SK-N-SH (cell line): ENCODE measurements around the gene TXNDC16. TPM values are rescaled to one million over a fixed set of nuclear protein-coding genes. Genes with fewer than 3 reads are reported as not detected.
A peak's percentile ranks its signal among the peaks of the same experiment; 100 is the strongest.

Source experiments
- CTCF ChIA-PET: fragments of 300-600, 350-600 bp; formaldehyde crosslinking; extraction: SDS; loops from one replicate; lab custom pipeline; 2021; lab: Yijun Ruan, JAX
- POLR2A ChIA-PET: fragments of 350-600 bp; sonication (Branson Sonifier 250); formaldehyde crosslinking; extraction: SDS; loops from one replicate; lab custom pipeline; 2020; ENCODE audit warnings: antibody characterized with exemption, inconsistent platforms; lab: Yijun Ruan, JAX
- DNase-seq: peaks from one replicate; pipeline ENCODE4 v3.0.0; 2012
- H2AFZ ChIP-seq: fragments of 200-600 bp; sonication (generic); 2 replicates; pipeline ENCODE4 v1.8.1; 2016; ENCODE audit warnings: antibody characterized with exemption, mild to moderate bottlenecking, low read depth
- H3F3A ChIP-seq: fragments of 200-600 bp; sonication (generic); replicated peaks from 2 replicates; pipeline ENCODE3; 2016; ENCODE audit warnings: antibody characterized with exemption, mild to moderate bottlenecking; ENCODE audit not compliant: insufficient read depth
- H3K27ac ChIP-seq, 2 experiments: fragments of 200-500 bp in 1 of 2; fragments of 200-600 bp in 1 of 2; sonication (Bioruptor generic) in 1 of 2; sonication (generic), shearing (Covaris generic) in 1 of 2; 2 replicates each; pipeline versions ENCODE4 v1.5.1 to v1.6.1; 2014 to 2016; ENCODE audit warnings: low read depth in 2 of 2, inconsistent platforms in 1 of 2, low read length in 1 of 2, mild to moderate bottlenecking in 1 of 2, mixed read lengths in 1 of 2
- H3K27me3 ChIP-seq: fragments of 200-600 bp; sonication (generic), shearing (Covaris generic); 2 replicates; pipeline ENCODE4 v1.6.1; 2016; ENCODE audit warnings: mixed run types; ENCODE audit not compliant: insufficient read depth
- H3K36me3 ChIP-seq, 2 experiments: fragments of 200-500 bp in 1 of 2; fragments of 200-600 bp in 1 of 2; sonication (Bioruptor generic) in 1 of 2; sonication (generic) in 1 of 2; replicated peaks in 1 of 2; 2 replicates each; pipeline versions ENCODE3 to v1.5.1; 2014 to 2016; ENCODE audit warnings: low read length in 1 of 2, mild to moderate bottlenecking in 1 of 2; ENCODE audit not compliant: insufficient read depth in 2 of 2, control insufficient read depth in 1 of 2
- H3K4me1 ChIP-seq, 2 experiments: fragments of 200-500 bp in 1 of 2; fragments of 200-600 bp in 1 of 2; sonication (Bioruptor generic) in 1 of 2; sonication (generic), shearing (Covaris generic) in 1 of 2; 2 replicates each; pipeline versions ENCODE4 v1.5.1 to v1.6.1; 2014 to 2016; ENCODE audit warnings: low read depth in 1 of 2, low read length in 1 of 2, mixed run types in 1 of 2; ENCODE audit not compliant: insufficient read depth in 2 of 2, control insufficient read depth in 1 of 2
- H3K4me2 ChIP-seq: fragments of 200-600 bp; sonication (generic), shearing (Covaris generic); 2 replicates; pipeline ENCODE4 v1.6.1; 2017; ENCODE audit warnings: mixed run types
- H3K4me3 ChIP-seq, 2 experiments: fragments of 200-500 bp in 1 of 2; fragments of 200-600 bp in 1 of 2; sonication (Bioruptor generic) in 1 of 2; sonication (generic), shearing (Covaris generic) in 1 of 2; 2 replicates each; pipeline versions ENCODE4 v1.5.1 to v1.8.1; 2014 to 2016; ENCODE audit warnings: low read depth in 2 of 2, inconsistent platforms in 1 of 2, low read length in 1 of 2, mild to moderate bottlenecking in 1 of 2, mixed read lengths in 1 of 2, moderate library complexity in 1 of 2
- H3K79me2 ChIP-seq: fragments of 200-600 bp; sonication (generic); 2 replicates; pipeline ENCODE4 v1.8.1; 2017; ENCODE audit warnings: mild to moderate bottlenecking; ENCODE audit not compliant: insufficient read depth
- H3K9ac ChIP-seq: fragments of 200-600 bp; sonication (generic); 2 replicates; pipeline ENCODE4 v1.6.1; 2017; ENCODE audit warnings: mixed run types
- H3K9me2 ChIP-seq: fragments of 200-600 bp; sonication (generic); 2 replicates; pipeline ENCODE4 v1.6.1; 2017; ENCODE audit warnings: mixed run types
- H3K9me3 ChIP-seq: fragments of 200-600 bp; sonication (generic); 2 replicates; pipeline ENCODE4 v1.6.1; 2017; ENCODE audit warnings: mixed run types, mild to moderate bottlenecking, moderate library complexity
- H4K20me1 ChIP-seq: fragments of 200-600 bp; sonication (generic); 2 replicates; pipeline ENCODE4 v1.6.1; 2017; ENCODE audit warnings: mild to moderate bottlenecking, mixed run types; ENCODE audit not compliant: insufficient read depth
- FOXJ3 ChIP-seq: sonication (generic); formaldehyde crosslinking; IDR thresholded peaks from 2 replicates; pipeline ENCODE4 v1.5.1; 2020; ENCODE audit warnings: mild to moderate bottlenecking, missing genetic modification reagents
- GABPA ChIP-seq: IDR thresholded peaks from 2 replicates; pipeline ENCODE4 v1.4.0; 2012; ENCODE audit warnings: low read depth, mild to moderate bottlenecking
- IRF3 ChIP-seq: fragments of 150-350 bp; IDR thresholded peaks from 2 replicates; pipeline ENCODE4 v1.6.1; 2016; ENCODE audit warnings: mild to moderate bottlenecking, low read depth, low read length
- JUND ChIP-seq: IDR thresholded peaks from 2 replicates; pipeline ENCODE4 v1.4.0; 2012
- MXI1 ChIP-seq: IDR thresholded peaks from 2 replicates; pipeline ENCODE4 v1.6.1; 2012; ENCODE audit warnings: mild to moderate bottlenecking, low read depth, low read length, improper control_type of control experiment
- NFIC ChIP-seq: IDR thresholded peaks from 2 replicates; pipeline ENCODE4 v1.4.0; 2012; ENCODE audit warnings: borderline replicate concordance
- POLR2AphosphoS5 ChIP-seq: IDR thresholded peaks from 2 replicates; pipeline ENCODE4 v1.6.1; 2012; ENCODE audit warnings: low read depth, low read length
- RAD21 ChIP-seq: IDR thresholded peaks from 2 replicates; pipeline ENCODE4 v1.6.1; 2012; ENCODE audit warnings: mild to moderate bottlenecking, low read length
- RXRA ChIP-seq: IDR thresholded peaks from 2 replicates; pipeline ENCODE4 v1.4.0; 2012; ENCODE audit warnings: low read depth, mild to moderate bottlenecking, borderline replicate concordance
- SIN3A ChIP-seq: IDR thresholded peaks from 2 replicates; pipeline ENCODE4 v1.6.1; 2012; ENCODE audit warnings: low read depth, mild to moderate bottlenecking, low read length, moderate library complexity, borderline replicate concordance
- SMC3 ChIP-seq: IDR thresholded peaks from 2 replicates; pipeline ENCODE4 v1.6.1; 2012; ENCODE audit warnings: low read depth, low read length, improper control_type of control experiment
- TAF1 ChIP-seq: IDR thresholded peaks from 2 replicates; pipeline ENCODE4 v1.6.1; 2012; ENCODE audit warnings: low read depth, mild to moderate bottlenecking, low read length, moderate library complexity, borderline replicate concordance
- TCF12 ChIP-seq: IDR thresholded peaks from 2 replicates; pipeline ENCODE4 v1.4.0; 2012
- WGBS: methylation state at CpG from one replicate; pipeline ENCODE4 v1.1.6; 2017; ENCODE audit warnings: low lambda C conversion rate; 5-methylcytosine and 5-hydroxymethylcytosine counted together
- polyA plus RNA-seq, 3 experiments: library from polyadenylated mRNA; depleted of rRNA; stranded (reverse); fragments of >200 nt; gene quantifications; 2 replicates each; pipeline ENCODE4 v1.2.3, GENCODE V29; 2012
- TF ChIP-seq, protein P1 (sequence below): fragments of 200-600 bp; sonication (generic); IDR thresholded peaks from 2 replicates; pipeline ENCODE4 v1.6.1; 2017; ENCODE audit warnings: antibody characterized with exemption, mild to moderate bottlenecking, moderate library complexity
- TF ChIP-seq, protein P2 (sequence below): IDR thresholded peaks from 2 replicates; pipeline ENCODE4 v1.4.0; 2012; ENCODE audit warnings: low read depth, borderline replicate concordance

The TXNDC16 gene
- polyA plus RNA-seq, 1 of the 3 experiments (the other 2 are of a cell fraction): 0.95 TPM

DNA sequence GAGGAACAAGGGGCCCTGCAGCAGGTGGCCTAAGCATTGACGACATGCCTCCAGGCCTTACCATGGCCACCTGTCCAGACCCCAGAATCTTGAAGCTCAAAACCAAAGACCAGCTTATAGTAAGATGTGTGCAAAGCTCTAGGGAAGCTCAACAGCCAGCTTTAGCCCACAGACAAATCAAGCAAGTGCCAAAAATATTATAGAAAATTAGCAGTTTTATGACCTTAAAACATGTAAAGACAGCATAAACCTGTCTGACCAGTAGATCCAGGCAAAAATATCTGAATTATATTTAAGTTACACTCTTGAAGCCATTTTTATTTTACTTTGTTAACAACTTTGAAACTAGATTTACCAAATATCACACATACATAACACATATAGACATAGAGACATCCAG, 90.6 kb downstream of the TXNDC16 start:
- peaks cover 0 to 11% of the 10 kb centered on the region in 2 experiments for H3K36me3 ChIP-seq
- H3K79me2 ChIP-seq: no peaks in the 10 kb centered on the region
- peaks cover 18% of the 10 kb centered on the region for H3F3A ChIP-seq
- H4K20me1 ChIP-seq: no peaks in the 10 kb centered on the region
- no peak overlapping the region for H3K27ac ChIP-seq
- no peak overlapping the region; a peak in 1 of 4 replicates for H3K4me3 ChIP-seq
- CTCF ChIA-PET: interaction anchor here (0.8 to 1.9 kb wide), 3 partner anchors 127 to 162 kb away, joined by 3 to 5 read pairs (median 4); no protein-coding TSS in a partner anchor
- no peaks in the 10 kb centered on the region for H3K9me2 ChIP-seq
- H3K27me3 ChIP-seq: no peaks in the 10 kb centered on the region
- H3K4me2 ChIP-seq: no peak overlapping the region
- TF ChIP-seq RAD21 (no peak), IRF3 (no peak), MXI1 (no peak), POLR2AphosphoS5 (no peak)
- TF ChIP-seq, all 33 proteins: peak for 0
- 100% methylated on average over 1 of the region's 1 CpG for WGBS
- no peak for DNase-seq
- peaks cover 6% of the 10 kb centered on the region; the same call in 1 of the 2 replicates for H3K9me3 ChIP-seq
- POLR2A ChIA-PET: no interaction called here
- no peak overlapping the region for H3K9ac ChIP-seq
- peaks cover 0 to 12% of the 10 kb centered on the region in 2 experiments; a peak in 1 of 4 replicates for H3K4me1 ChIP-seq
- H2AFZ ChIP-seq: no peak overlapping the region

- TF ChIP-seq, protein P1, sequence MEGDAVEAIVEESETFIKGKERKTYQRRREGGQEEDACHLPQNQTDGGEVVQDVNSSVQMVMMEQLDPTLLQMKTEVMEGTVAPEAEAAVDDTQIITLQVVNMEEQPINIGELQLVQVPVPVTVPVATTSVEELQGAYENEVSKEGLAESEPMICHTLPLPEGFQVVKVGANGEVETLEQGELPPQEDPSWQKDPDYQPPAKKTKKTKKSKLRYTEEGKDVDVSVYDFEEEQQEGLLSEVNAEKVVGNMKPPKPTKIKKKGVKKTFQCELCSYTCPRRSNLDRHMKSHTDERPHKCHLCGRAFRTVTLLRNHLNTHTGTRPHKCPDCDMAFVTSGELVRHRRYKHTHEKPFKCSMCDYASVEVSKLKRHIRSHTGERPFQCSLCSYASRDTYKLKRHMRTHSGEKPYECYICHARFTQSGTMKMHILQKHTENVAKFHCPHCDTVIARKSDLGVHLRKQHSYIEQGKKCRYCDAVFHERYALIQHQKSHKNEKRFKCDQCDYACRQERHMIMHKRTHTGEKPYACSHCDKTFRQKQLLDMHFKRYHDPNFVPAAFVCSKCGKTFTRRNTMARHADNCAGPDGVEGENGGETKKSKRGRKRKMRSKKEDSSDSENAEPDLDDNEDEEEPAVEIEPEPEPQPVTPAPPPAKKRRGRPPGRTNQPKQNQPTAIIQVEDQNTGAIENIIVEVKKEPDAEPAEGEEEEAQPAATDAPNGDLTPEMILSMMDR: no peak
- no peak for TF ChIP-seq TAF1
- no peak for TF ChIP-seq JUND
- no peak for TF ChIP-seq FOXJ3 (CRISPR knock-in tag)
- TF ChIP-seq, protein P2, sequence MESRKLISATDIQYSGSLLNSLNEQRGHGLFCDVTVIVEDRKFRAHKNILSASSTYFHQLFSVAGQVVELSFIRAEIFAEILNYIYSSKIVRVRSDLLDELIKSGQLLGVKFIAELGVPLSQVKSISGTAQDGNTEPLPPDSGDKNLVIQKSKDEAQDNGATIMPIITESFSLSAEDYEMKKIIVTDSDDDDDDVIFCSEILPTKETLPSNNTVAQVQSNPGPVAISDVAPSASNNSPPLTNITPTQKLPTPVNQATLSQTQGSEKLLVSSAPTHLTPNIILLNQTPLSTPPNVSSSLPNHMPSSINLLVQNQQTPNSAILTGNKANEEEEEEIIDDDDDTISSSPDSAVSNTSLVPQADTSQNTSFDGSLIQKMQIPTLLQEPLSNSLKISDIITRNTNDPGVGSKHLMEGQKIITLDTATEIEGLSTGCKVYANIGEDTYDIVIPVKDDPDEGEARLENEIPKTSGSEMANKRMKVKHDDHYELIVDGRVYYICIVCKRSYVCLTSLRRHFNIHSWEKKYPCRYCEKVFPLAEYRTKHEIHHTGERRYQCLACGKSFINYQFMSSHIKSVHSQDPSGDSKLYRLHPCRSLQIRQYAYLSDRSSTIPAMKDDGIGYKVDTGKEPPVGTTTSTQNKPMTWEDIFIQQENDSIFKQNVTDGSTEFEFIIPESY: no peak
- no peak for TF ChIP-seq IRF3
- TF ChIP-seq MXI1: no peak
- no peak for TF ChIP-seq TCF12
- no peak for TF ChIP-seq NFIC
- no peak for TF ChIP-seq SIN3A
- no peak for TF ChIP-seq GABPA
- no peak for TF ChIP-seq SMC3
- no peak for TF ChIP-seq RXRA
- no peak for TF ChIP-seq RAD21
- CTCF ChIA-PET: no interaction called here
- Histone ChIP-seq H3K9ac (peak overlapping the region; percentile 30; the same call in 1 of the 2 replicates), H3K4me2 (peak overlapping the region; percentile 31), H3K27me3 (no peaks in the 10 kb centered on the region), H3K4me3 (no peak overlapping the region), H3F3A (peaks cover 18% of the 10 kb centered on the region), H3K9me2 (no peaks in the 10 kb centered on the region), H2AFZ (no peak overlapping the region), H3K36me3 (peaks cover 0 to 11% of the 10 kb centered on the region in 2 experiments), H4K20me1 (no peaks in the 10 kb centered on the region), H3K79me2 (no peaks in the 10 kb centered on the region), H3K27ac (peak overlapping the region in 1 of 2 experiments; percentile 83; a peak in 2 of 4 replicates), H3K4me1 (peaks cover 0 to 18% of the 10 kb centered on the region in 2 experiments; a peak in 1 of 4 replicates), H3K9me3 (peaks cover 6% of the 10 kb centered on the region; the same call in 1 of the 2 replicates)
- WGBS: 59% methylated on average over 1 of the region's 1 CpG
- DNase-seq: no peak
- POLR2A ChIA-PET: no interaction called here
These were observed 93.6 kb downstream of the TXNDC16 start for GRCh38 chr14:52458721-52459085.
